WTC11 (cell line): ENCODE data around the gene ZC3H14. TPM values are rescaled to one million over a fixed set of nuclear protein-coding genes. Genes with fewer than 3 reads are reported as not detected.

ENCODE experiments used
- ATAC-seq: fragments of 200-7000 bp; cut with Tn5 transposase; 2 replicates; pipeline ENCODE4 v1.10.0; 2021; ENCODE audit warnings: mild to moderate bottlenecking, moderate library complexity
- CTCF ChIA-PET: fragments of 300-600 bp; sonication (Branson Sonifier 250); formaldehyde crosslinking; loops from one replicate; lab custom pipeline; 2021; ENCODE audit warnings: antibody characterized with exemption; lab: Charles Lee
- POLR2A ChIA-PET: fragments of 350-600 bp; sonication (Branson Sonifier 250); formaldehyde crosslinking; loops from one replicate; lab custom pipeline; 2021; ENCODE audit warnings: antibody characterized with exemption; lab: Charles Lee
- DNase-seq: peaks from one replicate; pipeline ENCODE4 v3.0.0; 2021; ENCODE audit warnings: low spot score
- H3K27ac Mint-ChIP-seq: 2 replicates; pipeline ENCODE4 v1.8.0; 2021; ENCODE audit warnings: mixed read lengths
- H3K27me3 Mint-ChIP-seq: 2 replicates; pipeline ENCODE4 v1.8.0; 2021; ENCODE audit warnings: low read depth, mild to moderate bottlenecking, moderate library complexity, mixed read lengths
- H3K36me3 Mint-ChIP-seq: 2 replicates; pipeline ENCODE4 v1.8.0; 2021; ENCODE audit warnings: mixed read lengths
- H3K4me1 Mint-ChIP-seq: 2 replicates; pipeline ENCODE4 v1.8.0; 2022; ENCODE audit warnings: mixed read lengths
- H3K4me3 Mint-ChIP-seq: 2 replicates; pipeline ENCODE4 v1.8.0; 2021; ENCODE audit warnings: mild to moderate bottlenecking, moderate library complexity, mixed read lengths
- H3K9me3 Mint-ChIP-seq: 2 replicates; pipeline ENCODE4 v1.8.0; 2021; ENCODE audit warnings: mixed read lengths
- CBFB ChIP-seq: sonication (generic); formaldehyde crosslinking; IDR thresholded peaks from 2 replicates; pipeline ENCODE4 v1.8.1; 2022; ENCODE audit warnings: mild to moderate bottlenecking, low read depth, missing genetic modification reagents
- CREB1 ChIP-seq: sonication (generic); formaldehyde crosslinking; IDR thresholded peaks from 2 replicates; pipeline ENCODE4 v1.8.0; 2023; ENCODE audit warnings: mild to moderate bottlenecking, missing genetic modification reagents
- GABPB1 ChIP-seq: sonication (generic); formaldehyde crosslinking; IDR thresholded peaks from 2 replicates; pipeline ENCODE4 v1.8.1; 2023; ENCODE audit warnings: mild to moderate bottlenecking, missing genetic modification reagents
- GTF2I ChIP-seq: fragments of 250-450 bp; sonication (Bioruptor Pico); conservative IDR thresholded peaks from 2 replicates; pipeline ENCODE4 v1.4.0; 2021; ENCODE audit warnings: mild to moderate bottlenecking
- JAZF1 ChIP-seq: fragments of 250-450 bp; sonication (Bioruptor Pico); IDR thresholded peaks from 2 replicates; pipeline ENCODE4 v1.9.0; 2021; ENCODE audit warnings: moderate library complexity, mild to moderate bottlenecking, inconsistent platforms
- NFYB ChIP-seq: sonication (generic); formaldehyde crosslinking; conservative IDR thresholded peaks from 2 replicates; pipeline ENCODE4 v1.8.0; 2022; ENCODE audit warnings: low read depth, missing genetic modification reagents
- NR3C1 ChIP-seq: sonication (generic); formaldehyde crosslinking; conservative IDR thresholded peaks from 2 replicates; pipeline ENCODE4 v1.8.1; 2023; ENCODE audit warnings: low read depth, mild to moderate bottlenecking, missing genetic modification reagents
- PRRX2 ChIP-seq: fragments of 250-450 bp; sonication (Bioruptor Pico); IDR thresholded peaks from 2 replicates; pipeline ENCODE4 v1.8.0; 2021; ENCODE audit warnings: mild to moderate bottlenecking
- RELA ChIP-seq: sonication (generic); formaldehyde crosslinking; IDR thresholded peaks from 2 replicates; pipeline ENCODE4 v1.8.1; 2022; ENCODE audit warnings: missing genetic modification reagents, mild to moderate bottlenecking, borderline replicate concordance
- SOX15 ChIP-seq: fragments of 250-450 bp; sonication (Bioruptor Pico); IDR thresholded peaks from 2 replicates; pipeline ENCODE4 v1.9.0; 2021; ENCODE audit warnings: mild to moderate bottlenecking
- ZNF121 ChIP-seq: sonication (generic); formaldehyde crosslinking; IDR thresholded peaks from 2 replicates; pipeline ENCODE4 v1.8.0; 2023; ENCODE audit warnings: missing genetic modification reagents
- ZNF138 ChIP-seq: sonication (generic); formaldehyde crosslinking; conservative IDR thresholded peaks from 2 replicates; pipeline ENCODE4 v1.8.1; 2022; ENCODE audit warnings: mild to moderate bottlenecking, moderate library complexity, missing genetic modification reagents
- ZNF232 ChIP-seq: sonication (generic); formaldehyde crosslinking; IDR thresholded peaks from 2 replicates; pipeline ENCODE4 v1.8.0; 2022; ENCODE audit warnings: mild to moderate bottlenecking, missing genetic modification reagents
- ZNF396 ChIP-seq: fragments of 250-450 bp; sonication (Bioruptor Pico); IDR thresholded peaks from 2 replicates; pipeline ENCODE4 v1.8.0; 2021; ENCODE audit warnings: mild to moderate bottlenecking, moderate library complexity, borderline replicate concordance
- ZNF423 ChIP-seq: fragments of 250-450 bp; sonication (Bioruptor Pico); IDR thresholded peaks from 2 replicates; pipeline ENCODE4 v2.1.2; 2022; ENCODE audit warnings: mild to moderate bottlenecking, moderate library complexity
- total RNA-seq: library from RNA; stranded (reverse); gene quantifications from 3 replicates; pipeline ENCODE4 v1.2.3, GENCODE V29; 2021
- TF ChIP-seq, protein P1 (sequence below): fragments of 250-450 bp; sonication (Bioruptor Pico); IDR thresholded peaks from 2 replicates; pipeline ENCODE4 v1.9.0; 2021; ENCODE audit warnings: mild to moderate bottlenecking, borderline replicate concordance
- TF ChIP-seq, protein P2 (sequence below): sonication (generic); formaldehyde crosslinking; IDR thresholded peaks from 2 replicates; pipeline ENCODE4 v1.8.1; 2022; ENCODE audit warnings: missing genetic modification reagents, borderline replicate concordance
- TF ChIP-seq, protein P3 (sequence below): fragments of 250-450 bp; sonication (Bioruptor Pico); conservative IDR thresholded peaks from 2 replicates; pipeline ENCODE4 v1.9.0; 2021; ENCODE audit warnings: mild to moderate bottlenecking
- TF ChIP-seq, protein P4 (sequence below): sonication (generic); formaldehyde crosslinking; IDR thresholded peaks from 2 replicates; pipeline ENCODE4 v1.8.0; 2023; ENCODE audit warnings: missing genetic modification reagents, mild to moderate bottlenecking, borderline replicate concordance
- TF ChIP-seq, protein P5 (sequence below): sonication (generic); formaldehyde crosslinking; IDR thresholded peaks from 2 replicates; pipeline ENCODE4 v1.8.1; 2022; ENCODE audit warnings: mild to moderate bottlenecking, missing genetic modification reagents, moderate library complexity, borderline replicate concordance
- TF ChIP-seq, protein P6 (sequence below): sonication (generic); formaldehyde crosslinking; IDR thresholded peaks from 2 replicates; pipeline ENCODE4 v1.8.0; 2022; ENCODE audit warnings: mild to moderate bottlenecking, missing genetic modification reagents

The ZC3H14 gene
- total RNA-seq, 1 experiment from 2014 or later, result 64.9 TPM

DNA sequence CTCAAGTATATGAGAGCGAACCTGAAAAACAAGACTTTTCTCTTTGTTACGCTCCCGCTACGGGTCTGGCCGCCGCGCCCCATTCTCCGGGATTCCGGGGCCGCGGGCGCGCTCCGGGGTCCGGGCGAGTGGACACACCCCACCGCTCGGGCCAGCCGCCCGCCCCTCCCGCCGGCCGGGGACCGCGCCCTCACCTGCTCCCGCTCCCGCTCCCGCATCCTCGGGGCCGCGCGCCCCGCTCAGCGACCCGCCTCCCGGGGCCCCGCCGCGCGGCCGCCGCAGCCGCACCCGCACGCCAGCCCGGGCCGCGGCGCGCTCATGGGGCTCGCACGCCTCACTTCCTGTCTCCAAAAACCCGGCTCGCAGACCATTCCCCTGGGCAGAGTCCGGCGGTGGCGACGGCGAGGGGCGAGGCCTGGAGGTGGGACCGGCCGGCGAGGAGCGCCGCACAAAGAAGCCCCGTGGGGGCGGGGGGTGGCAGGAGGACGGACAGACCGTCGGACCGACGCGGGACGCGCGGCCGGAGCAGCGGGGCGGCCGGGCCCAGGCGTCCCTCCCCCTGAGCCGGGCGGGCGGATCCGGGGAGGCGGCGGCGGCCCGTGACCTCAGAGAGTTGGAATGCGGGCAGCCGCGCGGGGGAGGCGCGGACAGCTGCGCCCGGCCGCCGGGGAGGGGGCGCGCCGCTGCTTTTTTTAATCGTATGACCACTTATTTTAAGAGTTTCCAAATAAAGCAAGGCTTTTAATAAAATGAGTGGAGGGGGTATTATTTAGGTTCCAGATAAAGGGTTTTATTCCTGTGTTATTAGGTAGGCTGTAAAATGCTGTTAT, 8.2 kb upstream of the ZC3H14 start, which contains the start of gene PTPN21:
Gene PTPN21, minus strand, starts transcription at position 551 of the 830 bp plus-strand sequence. CDS start 4,590 bp downstream, outside the sequence.
- no peaks in the 10 kb centered on the region for H3K9me3 Mint-ChIP-seq
- peaks cover 21% of the 10 kb centered on the region for H3K4me1 Mint-ChIP-seq
- ChIA-PET POLR2A (no interaction called here), CTCF (no interaction called here)
- DNase-seq (peak; percentile 75), ATAC-seq (peak; percentile 61)
- peak within 1 kb of the TSS; percentile 74; the same call in 1 of the 2 replicates for H3K27ac Mint-ChIP-seq
- peaks cover 4% of the 10 kb centered on the region; the same call in 1 of the 2 replicates for H3K27me3 Mint-ChIP-seq
- H3K4me3 Mint-ChIP-seq, result peak within 1 kb of the TSS; percentile 90
- H3K36me3 Mint-ChIP-seq, result no peaks in the 10 kb centered on the region
- TF ChIP-seq, protein P1, sequence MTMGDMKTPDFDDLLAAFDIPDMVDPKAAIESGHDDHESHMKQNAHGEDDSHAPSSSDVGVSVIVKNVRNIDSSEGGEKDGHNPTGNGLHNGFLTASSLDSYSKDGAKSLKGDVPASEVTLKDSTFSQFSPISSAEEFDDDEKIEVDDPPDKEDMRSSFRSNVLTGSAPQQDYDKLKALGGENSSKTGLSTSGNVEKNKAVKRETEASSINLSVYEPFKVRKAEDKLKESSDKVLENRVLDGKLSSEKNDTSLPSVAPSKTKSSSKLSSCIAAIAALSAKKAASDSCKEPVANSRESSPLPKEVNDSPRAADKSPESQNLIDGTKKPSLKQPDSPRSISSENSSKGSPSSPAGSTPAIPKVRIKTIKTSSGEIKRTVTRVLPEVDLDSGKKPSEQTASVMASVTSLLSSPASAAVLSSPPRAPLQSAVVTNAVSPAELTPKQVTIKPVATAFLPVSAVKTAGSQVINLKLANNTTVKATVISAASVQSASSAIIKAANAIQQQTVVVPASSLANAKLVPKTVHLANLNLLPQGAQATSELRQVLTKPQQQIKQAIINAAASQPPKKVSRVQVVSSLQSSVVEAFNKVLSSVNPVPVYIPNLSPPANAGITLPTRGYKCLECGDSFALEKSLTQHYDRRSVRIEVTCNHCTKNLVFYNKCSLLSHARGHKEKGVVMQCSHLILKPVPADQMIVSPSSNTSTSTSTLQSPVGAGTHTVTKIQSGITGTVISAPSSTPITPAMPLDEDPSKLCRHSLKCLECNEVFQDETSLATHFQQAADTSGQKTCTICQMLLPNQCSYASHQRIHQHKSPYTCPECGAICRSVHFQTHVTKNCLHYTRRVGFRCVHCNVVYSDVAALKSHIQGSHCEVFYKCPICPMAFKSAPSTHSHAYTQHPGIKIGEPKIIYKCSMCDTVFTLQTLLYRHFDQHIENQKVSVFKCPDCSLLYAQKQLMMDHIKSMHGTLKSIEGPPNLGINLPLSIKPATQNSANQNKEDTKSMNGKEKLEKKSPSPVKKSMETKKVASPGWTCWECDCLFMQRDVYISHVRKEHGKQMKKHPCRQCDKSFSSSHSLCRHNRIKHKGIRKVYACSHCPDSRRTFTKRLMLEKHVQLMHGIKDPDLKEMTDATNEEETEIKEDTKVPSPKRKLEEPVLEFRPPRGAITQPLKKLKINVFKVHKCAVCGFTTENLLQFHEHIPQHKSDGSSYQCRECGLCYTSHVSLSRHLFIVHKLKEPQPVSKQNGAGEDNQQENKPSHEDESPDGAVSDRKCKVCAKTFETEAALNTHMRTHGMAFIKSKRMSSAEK (CRISPR knock-in tag), result no peak
- TF ChIP-seq JAZF1 (CRISPR knock-in tag) (no peak), PRRX2 (CRISPR knock-in tag) (no peak), ZNF121 (CRISPR knock-in tag) (no peak), ZNF423 (CRISPR knock-in tag) (no peak), ZNF138 (no peak), RELA (CRISPR knock-in tag) (no peak), NFYB (CRISPR knock-in tag) (no peak), GTF2I (CRISPR knock-in tag) (no peak), GABPB1 (CRISPR knock-in tag) (no peak), SOX15 (CRISPR knock-in tag) (no peak), ZNF232 (CRISPR knock-in tag) (no peak), CBFB (CRISPR knock-in tag) (no peak), ZNF396 (CRISPR knock-in tag) (no peak), NR3C1 (CRISPR knock-in tag) (no peak), CREB1 (CRISPR knock-in tag) (no peak)
- TF ChIP-seq, protein P2, sequence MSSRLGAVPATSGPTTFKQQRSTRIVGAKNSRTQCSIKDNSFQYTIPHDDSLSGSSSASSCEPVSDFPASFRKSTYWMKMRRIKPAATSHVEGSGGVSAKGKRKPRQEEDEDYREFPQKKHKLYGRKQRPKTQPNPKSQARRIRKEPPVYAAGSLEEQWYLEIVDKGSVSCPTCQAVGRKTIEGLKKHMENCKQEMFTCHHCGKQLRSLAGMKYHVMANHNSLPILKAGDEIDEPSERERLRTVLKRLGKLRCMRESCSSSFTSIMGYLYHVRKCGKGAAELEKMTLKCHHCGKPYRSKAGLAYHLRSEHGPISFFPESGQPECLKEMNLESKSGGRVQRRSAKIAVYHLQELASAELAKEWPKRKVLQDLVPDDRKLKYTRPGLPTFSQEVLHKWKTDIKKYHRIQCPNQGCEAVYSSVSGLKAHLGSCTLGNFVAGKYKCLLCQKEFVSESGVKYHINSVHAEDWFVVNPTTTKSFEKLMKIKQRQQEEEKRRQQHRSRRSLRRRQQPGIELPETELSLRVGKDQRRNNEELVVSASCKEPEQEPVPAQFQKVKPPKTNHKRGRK (CRISPR knock-in tag), result no peak
- TF ChIP-seq, protein P3, sequence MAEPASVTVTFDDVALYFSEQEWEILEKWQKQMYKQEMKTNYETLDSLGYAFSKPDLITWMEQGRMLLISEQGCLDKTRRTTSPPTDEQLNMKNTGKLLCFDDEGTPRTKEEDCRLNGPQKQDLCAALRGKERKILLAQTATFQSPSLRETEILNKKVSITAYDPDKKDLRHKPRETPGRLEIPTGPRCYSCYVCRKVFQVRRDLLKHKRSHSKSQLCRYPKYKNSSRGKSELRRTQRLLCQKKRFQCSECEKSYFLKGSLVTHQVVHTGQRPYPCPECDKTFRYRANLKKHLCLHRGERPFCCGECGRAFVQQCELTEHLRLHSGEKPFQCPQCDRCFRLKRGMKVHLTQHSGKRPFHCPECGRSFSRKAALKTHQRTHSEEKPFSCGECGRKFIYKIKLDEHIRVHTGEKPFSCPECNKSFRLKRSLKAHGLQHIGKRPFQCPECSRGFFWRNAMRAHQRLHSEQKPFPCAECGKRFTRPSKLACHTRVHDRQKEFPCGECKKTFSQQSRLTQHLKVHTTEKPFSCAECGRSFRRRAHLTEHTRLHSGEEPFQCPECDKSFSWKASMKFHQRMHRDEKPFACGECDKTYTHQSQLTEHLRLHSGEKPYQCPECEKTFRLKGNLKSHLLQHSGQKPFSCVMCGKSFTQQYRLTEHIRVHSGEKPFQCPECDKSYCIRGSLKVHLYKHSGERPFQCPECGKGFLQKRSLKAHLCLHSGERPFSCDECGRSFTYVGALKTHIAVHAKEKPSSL (CRISPR knock-in tag), result no peak
- TF ChIP-seq, protein P4, sequence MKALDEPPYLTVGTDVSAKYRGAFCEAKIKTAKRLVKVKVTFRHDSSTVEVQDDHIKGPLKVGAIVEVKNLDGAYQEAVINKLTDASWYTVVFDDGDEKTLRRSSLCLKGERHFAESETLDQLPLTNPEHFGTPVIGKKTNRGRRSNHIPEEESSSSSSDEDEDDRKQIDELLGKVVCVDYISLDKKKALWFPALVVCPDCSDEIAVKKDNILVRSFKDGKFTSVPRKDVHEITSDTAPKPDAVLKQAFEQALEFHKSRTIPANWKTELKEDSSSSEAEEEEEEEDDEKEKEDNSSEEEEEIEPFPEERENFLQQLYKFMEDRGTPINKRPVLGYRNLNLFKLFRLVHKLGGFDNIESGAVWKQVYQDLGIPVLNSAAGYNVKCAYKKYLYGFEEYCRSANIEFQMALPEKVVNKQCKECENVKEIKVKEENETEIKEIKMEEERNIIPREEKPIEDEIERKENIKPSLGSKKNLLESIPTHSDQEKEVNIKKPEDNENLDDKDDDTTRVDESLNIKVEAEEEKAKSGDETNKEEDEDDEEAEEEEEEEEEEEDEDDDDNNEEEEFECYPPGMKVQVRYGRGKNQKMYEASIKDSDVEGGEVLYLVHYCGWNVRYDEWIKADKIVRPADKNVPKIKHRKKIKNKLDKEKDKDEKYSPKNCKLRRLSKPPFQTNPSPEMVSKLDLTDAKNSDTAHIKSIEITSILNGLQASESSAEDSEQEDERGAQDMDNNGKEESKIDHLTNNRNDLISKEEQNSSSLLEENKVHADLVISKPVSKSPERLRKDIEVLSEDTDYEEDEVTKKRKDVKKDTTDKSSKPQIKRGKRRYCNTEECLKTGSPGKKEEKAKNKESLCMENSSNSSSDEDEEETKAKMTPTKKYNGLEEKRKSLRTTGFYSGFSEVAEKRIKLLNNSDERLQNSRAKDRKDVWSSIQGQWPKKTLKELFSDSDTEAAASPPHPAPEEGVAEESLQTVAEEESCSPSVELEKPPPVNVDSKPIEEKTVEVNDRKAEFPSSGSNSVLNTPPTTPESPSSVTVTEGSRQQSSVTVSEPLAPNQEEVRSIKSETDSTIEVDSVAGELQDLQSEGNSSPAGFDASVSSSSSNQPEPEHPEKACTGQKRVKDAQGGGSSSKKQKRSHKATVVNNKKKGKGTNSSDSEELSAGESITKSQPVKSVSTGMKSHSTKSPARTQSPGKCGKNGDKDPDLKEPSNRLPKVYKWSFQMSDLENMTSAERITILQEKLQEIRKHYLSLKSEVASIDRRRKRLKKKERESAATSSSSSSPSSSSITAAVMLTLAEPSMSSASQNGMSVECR (CRISPR knock-in tag), result 0 out of 2 replicates have a peak, but pooled peaks have one; percentile 35
- TF ChIP-seq, protein P5, sequence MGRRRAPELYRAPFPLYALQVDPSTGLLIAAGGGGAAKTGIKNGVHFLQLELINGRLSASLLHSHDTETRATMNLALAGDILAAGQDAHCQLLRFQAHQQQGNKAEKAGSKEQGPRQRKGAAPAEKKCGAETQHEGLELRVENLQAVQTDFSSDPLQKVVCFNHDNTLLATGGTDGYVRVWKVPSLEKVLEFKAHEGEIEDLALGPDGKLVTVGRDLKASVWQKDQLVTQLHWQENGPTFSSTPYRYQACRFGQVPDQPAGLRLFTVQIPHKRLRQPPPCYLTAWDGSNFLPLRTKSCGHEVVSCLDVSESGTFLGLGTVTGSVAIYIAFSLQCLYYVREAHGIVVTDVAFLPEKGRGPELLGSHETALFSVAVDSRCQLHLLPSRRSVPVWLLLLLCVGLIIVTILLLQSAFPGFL (CRISPR knock-in tag), result no peak
- TF ChIP-seq, protein P6, sequence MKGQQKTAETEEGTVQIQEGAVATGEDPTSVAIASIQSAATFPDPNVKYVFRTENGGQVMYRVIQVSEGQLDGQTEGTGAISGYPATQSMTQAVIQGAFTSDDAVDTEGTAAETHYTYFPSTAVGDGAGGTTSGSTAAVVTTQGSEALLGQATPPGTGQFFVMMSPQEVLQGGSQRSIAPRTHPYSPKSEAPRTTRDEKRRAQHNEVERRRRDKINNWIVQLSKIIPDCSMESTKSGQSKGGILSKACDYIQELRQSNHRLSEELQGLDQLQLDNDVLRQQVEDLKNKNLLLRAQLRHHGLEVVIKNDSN (CRISPR knock-in tag), result no peak
